OCI-LY1 (cell line): ENCODE data around the gene RGS17.

Source experiments
- CTCF ChIP-seq: fragments of 200-600 bp; sonication (generic), shearing (Covaris generic); IDR thresholded peaks from 2 replicates; pipeline ENCODE4 v1.5.1; 2017; ENCODE audit warnings: mild to moderate bottlenecking, antibody characterized with exemption, low read length, moderate library complexity, mixed read lengths
- EZH2 ChIP-seq: fragments of 200-600 bp; sonication (generic), shearing (Covaris generic); IDR thresholded peaks from 2 replicates; pipeline ENCODE4 v1.8.0; 2017; ENCODE audit warnings: borderline replicate concordance, mixed run types, mild to moderate bottlenecking, antibody characterized with exemption, low read length, moderate library complexity, mixed read lengths

GRCh38 chr6:153056308-153056707 lies 74.8 kb downstream of the RGS17 start:
- TF ChIP-seq CTCF (no peak), EZH2 (no peak)
